ENCODE results near the gene CPSF2. TPM values are rescaled to one million over a fixed set of nuclear protein-coding genes. Genes with fewer than 3 reads are reported as not detected.

Gene CPSF2
- total and polyA plus RNA-seq, 10 of the 15 experiments (the other 5 are each of a cell fraction or from before 2014, with no cell fraction given) = 18.2 to 71.8 (median 47.0) TPM

DNA sequence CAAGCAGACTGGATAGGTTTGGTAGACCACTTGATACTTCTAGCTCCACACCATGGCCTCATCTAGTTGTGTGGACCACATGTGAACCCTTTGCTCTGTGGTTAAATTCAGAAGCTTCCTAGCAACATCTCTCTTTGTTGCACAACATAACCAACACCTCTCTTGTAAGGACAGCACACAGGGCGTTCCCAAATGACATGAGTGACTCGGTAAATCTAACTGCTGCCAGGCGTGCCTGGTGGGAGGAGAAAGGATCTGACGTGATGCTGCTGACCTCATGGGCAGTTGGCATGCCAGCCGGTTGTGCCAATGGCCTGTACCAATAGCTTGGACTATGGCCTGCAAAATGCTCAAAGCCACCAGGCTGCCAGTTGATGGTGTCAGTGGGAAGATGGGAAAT lies 93.8 kb downstream of the CPSF2 start:
- TF ChIP-seq, protein P1, sequence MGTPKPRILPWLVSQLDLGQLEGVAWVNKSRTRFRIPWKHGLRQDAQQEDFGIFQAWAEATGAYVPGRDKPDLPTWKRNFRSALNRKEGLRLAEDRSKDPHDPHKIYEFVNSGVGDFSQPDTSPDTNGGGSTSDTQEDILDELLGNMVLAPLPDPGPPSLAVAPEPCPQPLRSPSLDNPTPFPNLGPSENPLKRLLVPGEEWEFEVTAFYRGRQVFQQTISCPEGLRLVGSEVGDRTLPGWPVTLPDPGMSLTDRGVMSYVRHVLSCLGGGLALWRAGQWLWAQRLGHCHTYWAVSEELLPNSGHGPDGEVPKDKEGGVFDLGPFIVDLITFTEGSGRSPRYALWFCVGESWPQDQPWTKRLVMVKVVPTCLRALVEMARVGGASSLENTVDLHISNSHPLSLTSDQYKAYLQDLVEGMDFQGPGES (IDR thresholded peaks at IDR 0.05) = no peak
- TF ChIP-seq, protein P2, sequence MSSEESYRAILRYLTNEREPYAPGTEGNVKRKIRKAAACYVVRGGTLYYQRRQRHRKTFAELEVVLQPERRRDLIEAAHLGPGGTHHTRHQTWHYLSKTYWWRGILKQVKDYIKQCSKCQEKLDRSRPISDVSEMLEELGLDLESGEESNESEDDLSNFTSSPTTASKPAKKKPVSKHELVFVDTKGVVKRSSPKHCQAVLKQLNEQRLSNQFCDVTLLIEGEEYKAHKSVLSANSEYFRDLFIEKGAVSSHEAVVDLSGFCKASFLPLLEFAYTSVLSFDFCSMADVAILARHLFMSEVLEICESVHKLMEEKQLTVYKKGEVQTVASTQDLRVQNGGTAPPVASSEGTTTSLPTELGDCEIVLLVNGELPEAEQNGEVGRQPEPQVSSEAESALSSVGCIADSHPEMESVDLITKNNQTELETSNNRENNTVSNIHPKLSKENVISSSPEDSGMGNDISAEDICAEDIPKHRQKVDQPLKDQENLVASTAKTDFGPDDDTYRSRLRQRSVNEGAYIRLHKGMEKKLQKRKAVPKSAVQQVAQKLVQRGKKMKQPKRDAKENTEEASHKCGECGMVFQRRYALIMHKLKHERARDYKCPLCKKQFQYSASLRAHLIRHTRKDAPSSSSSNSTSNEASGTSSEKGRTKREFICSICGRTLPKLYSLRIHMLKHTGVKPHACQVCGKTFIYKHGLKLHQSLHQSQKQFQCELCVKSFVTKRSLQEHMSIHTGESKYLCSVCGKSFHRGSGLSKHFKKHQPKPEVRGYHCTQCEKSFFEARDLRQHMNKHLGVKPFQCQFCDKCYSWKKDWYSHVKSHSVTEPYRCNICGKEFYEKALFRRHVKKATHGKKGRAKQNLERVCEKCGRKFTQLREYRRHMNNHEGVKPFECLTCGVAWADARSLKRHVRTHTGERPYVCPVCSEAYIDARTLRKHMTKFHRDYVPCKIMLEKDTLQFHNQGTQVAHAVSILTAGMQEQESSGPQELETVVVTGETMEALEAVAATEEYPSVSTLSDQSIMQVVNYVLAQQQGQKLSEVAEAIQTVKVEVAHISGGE (CRISPR knock-in tag; IDR thresholded peaks at IDR 0.05) = no peak
- no peak for TF ChIP-seq IRF4 (IDR thresholded peaks at IDR 0.05; ENCODE audit: low read depth, low read length)
- TF ChIP-seq SP1 (IDR thresholded peaks at IDR 0.05; ENCODE audit: low read depth, low read length) = no peak
- no peak for TF ChIP-seq RCOR1 (conservative IDR thresholded peaks at IDR 0.05; ENCODE audit: low read depth, low read length)
- TF ChIP-seq MTA3 (IDR thresholded peaks at IDR 0.05; ENCODE audit: borderline replicate concordance, low read length) = no peak
- TF ChIP-seq EP300 (IDR thresholded peaks at IDR 0.05; ENCODE audit: borderline replicate concordance in 1 of 2, control insufficient read depth in 1 of 2, low read depth in 2 of 2, low read length in 2 of 2) = no peak
- TF ChIP-seq YY1 (IDR thresholded peaks at IDR 0.05; ENCODE audit: low read depth, low read length) = no peak
- TF ChIP-seq, protein P3, sequence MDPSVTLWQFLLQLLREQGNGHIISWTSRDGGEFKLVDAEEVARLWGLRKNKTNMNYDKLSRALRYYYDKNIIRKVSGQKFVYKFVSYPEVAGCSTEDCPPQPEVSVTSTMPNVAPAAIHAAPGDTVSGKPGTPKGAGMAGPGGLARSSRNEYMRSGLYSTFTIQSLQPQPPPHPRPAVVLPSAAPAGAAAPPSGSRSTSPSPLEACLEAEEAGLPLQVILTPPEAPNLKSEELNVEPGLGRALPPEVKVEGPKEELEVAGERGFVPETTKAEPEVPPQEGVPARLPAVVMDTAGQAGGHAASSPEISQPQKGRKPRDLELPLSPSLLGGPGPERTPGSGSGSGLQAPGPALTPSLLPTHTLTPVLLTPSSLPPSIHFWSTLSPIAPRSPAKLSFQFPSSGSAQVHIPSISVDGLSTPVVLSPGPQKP (IDR thresholded peaks at IDR 0.05; ENCODE audit: low read depth, low read length) = no peak
- no peak for TF ChIP-seq STAT3 (IDR thresholded peaks at IDR 0.05; ENCODE audit: low read depth, low read length)
- TF ChIP-seq, protein P4, sequence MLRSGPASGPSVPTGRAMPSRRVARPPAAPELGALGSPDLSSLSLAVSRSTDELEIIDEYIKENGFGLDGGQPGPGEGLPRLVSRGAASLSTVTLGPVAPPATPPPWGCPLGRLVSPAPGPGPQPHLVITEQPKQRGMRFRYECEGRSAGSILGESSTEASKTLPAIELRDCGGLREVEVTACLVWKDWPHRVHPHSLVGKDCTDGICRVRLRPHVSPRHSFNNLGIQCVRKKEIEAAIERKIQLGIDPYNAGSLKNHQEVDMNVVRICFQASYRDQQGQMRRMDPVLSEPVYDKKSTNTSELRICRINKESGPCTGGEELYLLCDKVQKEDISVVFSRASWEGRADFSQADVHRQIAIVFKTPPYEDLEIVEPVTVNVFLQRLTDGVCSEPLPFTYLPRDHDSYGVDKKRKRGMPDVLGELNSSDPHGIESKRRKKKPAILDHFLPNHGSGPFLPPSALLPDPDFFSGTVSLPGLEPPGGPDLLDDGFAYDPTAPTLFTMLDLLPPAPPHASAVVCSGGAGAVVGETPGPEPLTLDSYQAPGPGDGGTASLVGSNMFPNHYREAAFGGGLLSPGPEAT (IDR thresholded peaks at IDR 0.05; ENCODE audit: low read depth) = no peak
- no peak for TF ChIP-seq FOS (IDR thresholded peaks at IDR 0.05; ENCODE audit: borderline replicate concordance, extremely low read depth, insufficient read length)
- TF ChIP-seq SREBF2 (IDR thresholded peaks at IDR 0.05; ENCODE audit: low read length) = no peak
- TF ChIP-seq CEBPB (IDR thresholded peaks at IDR 0.05; ENCODE audit: borderline replicate concordance in 1 of 2, low read depth in 2 of 2, low read length in 2 of 2) = no peak
- no peak for TF ChIP-seq CBFB (IDR thresholded peaks at IDR 0.05; ENCODE audit: low read depth)
- TF ChIP-seq KDM1A (IDR thresholded peaks at IDR 0.05; ENCODE audit: borderline replicate concordance) = no peak
- TF ChIP-seq BCL11A (IDR thresholded peaks at IDR 0.05; ENCODE audit: low read depth, low read length) = no peak
- ChIA-PET RAD21 (ENCODE audit: unreplicated experiment) (no interaction called here), SMC1A (ENCODE audit: uncharacterized antibody, unreplicated experiment) (no interaction called here), CTCF (interaction anchor here (1.3 kb wide), 1 partner anchor 475 kb away, joined by 3 read pairs; no protein-coding TSS in a partner anchor), POLR2A (no interaction called here)
- in situ Hi-C loops (cut with MboI) = no loop called here
- intact Hi-C loops (cut with micrococcal nuclease; ENCODE audit: unreplicated experiment) = no loop called here
- no peak for FAIRE-seq
- Histone ChIP-seq H3K4me2 (ENCODE audit: control insufficient read depth, insufficient read depth) (no peak overlapping the region), H3K79me2 (ENCODE audit: control insufficient read depth, insufficient read depth, low read length) (no peaks in the 10 kb centered on the region), H3K4me3 (no peak overlapping the region), H3K9me3 (replicated peaks; ENCODE audit: control insufficient read depth, insufficient read depth, low read length) (no peaks in the 10 kb centered on the region; the same call in 2 of the 3 replicates), H3K4me1 (ENCODE audit: control insufficient read depth, insufficient read depth, low read length) (no peaks in the 10 kb centered on the region), H3K27me3 (replicated peaks in 1 of 2; ENCODE audit: control insufficient read depth in 2 of 2, insufficient read depth in 2 of 2, low read length in 1 of 2) (no peaks in the 10 kb centered on the region), H3K27ac (ENCODE audit: control insufficient read depth, insufficient read depth) (no peak overlapping the region), H4K20me1 (ENCODE audit: control insufficient read depth, insufficient read depth) (no peaks in the 10 kb centered on the region), H3K9ac (ENCODE audit: control insufficient read depth, insufficient read depth, low read length) (no peak overlapping the region), H2AFZ (ENCODE audit: control insufficient read depth, low read depth, low read length) (no peak overlapping the region), H3K36me3 (ENCODE audit: control insufficient read depth in 2 of 2, insufficient read depth in 2 of 2, low read length in 1 of 2) (no peaks in the 10 kb centered on the region)
- DNase-seq (ENCODE audit: low read depth, low spot score) = no peak
- no TSS peak for BruUV-seq (replicated peaks)
- WGBS (ENCODE audit: insufficient coverage, insufficient replicate concordance, low lambda C conversion rate, missing lambda C conversion rate) = 38% methylated on average over 5 of the region's 5 CpGs
- ATAC-seq = no peak

Data from GM12878 (cell line).